Cardiac fibroblast (primary cell): ENCODE measurements around the gene RC3H2.
"Not testable (repeated sequence)": the region's sequence is repeated elsewhere in the genome, so short reads cannot be mapped to it uniquely, and the experiment has no call there.

Experiments used
- DNase-seq, 2 donors: peaks; one replicate each; pipeline versions ENCODE4 v3.0.0 to v3.0.0-alpha.2; 2010; ENCODE audit warnings: low read depth in 2 of 2
- H3K4me3 ChIP-seq, 2 donors: replicated peaks in 1 of 2; 1 replicate in 1 of 2; 2 replicates in 1 of 2; pipeline ENCODE4 v1.5.1; 2011; ENCODE audit warnings: low read depth in 2 of 2, low read length in 2 of 2, mild to moderate bottlenecking in 2 of 2, moderate library complexity in 1 of 2
- CTCF ChIP-seq: IDR thresholded peaks from one replicate; pipeline ENCODE4 v1.5.1; 2011; ENCODE audit warnings: low read depth, mild to moderate bottlenecking, low read length, inconsistent platforms

The RC3H2 gene

DNA sequence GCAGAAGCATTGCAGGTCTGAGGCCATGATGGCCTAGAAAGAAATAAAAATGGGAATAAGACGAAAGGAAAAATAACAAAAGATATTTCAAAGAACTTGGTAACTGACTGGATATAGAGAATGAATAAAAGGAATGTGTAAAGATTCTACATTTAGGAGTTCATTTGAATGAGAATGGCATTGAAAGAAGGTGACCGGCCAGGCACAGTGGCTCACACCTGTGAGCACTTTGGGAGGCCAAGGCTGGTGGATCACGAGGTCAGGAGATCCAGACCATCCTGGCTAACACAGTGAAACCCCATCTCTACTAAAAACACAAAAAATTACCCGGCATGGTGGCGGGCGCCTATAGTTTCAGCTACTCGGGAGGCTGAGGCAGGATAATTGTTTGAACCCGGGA lies 17.6 kb upstream of the RC3H2 start:
- TF ChIP-seq CTCF: no peak
- no peak for DNase-seq

GRCh38 chr9:122918310-122918709 lies 13.2 kb upstream of the RC3H2 start:
- no peak for TF ChIP-seq CTCF
- DNase-seq: no peak
- no peak overlapping the region for H3K4me3 ChIP-seq

More for the DNA sequence above, 17.6 kb upstream of the RC3H2 start:
- H3K4me3 ChIP-seq: no peak overlapping the region

DNA sequence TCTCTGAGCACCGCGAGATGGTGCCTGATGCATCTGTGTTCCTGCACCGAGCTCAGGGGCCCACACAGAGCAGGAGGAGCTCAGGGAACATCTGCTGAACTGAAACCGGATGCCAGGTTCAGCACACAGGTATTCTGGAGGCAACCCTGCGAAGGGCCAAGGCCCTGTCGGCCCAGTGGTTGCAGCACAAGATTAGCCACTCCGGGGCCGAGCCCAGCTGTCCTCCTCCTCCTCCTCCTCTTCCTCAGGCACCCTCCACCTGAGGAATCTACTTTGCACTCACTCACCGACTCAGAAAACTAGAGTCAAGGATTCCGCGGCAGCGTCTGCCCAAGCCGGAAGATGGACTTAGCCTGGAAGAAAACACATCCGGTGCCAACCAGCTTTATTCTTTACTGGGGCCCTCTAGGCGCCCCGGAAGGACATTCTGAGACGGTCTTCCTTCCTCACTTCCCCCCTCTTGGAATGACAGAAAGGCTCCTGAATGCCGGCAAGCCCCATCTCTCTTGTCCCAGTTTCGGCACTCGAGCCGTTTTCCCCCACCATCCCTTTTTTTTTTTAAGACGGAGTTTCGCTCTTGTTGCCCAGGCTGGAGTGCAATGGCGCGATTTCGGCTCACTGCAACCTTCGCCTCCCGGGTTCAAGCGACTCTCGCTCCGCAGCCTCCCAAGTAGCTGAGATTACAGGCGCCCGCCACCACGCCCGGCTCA lies 8.0 kb upstream of the RC3H2 start, which contains the start of gene ZBTB6:
ZBTB6 (minus strand) TSS at position 360 of the 710 bp plus-strand sequence. CDS start 1,251 bp downstream, outside the sequence.
- H3K4me3 ChIP-seq: peak within 1 kb of the TSS; percentile 65 to 67
- peak; percentile 88 to 89 for DNase-seq

GRCh38 chr9:122912671-122912963 lies 7.5 kb upstream of the RC3H2 start:
- DNase-seq: no peak
- TF ChIP-seq CTCF: no peak
- H3K4me3 ChIP-seq: peak overlapping the region; percentile 65 to 67

More for the DNA sequence above, 8.0 kb upstream of the RC3H2 start, which contains the start of gene ZBTB6:
- no peak for TF ChIP-seq CTCF

DNA sequence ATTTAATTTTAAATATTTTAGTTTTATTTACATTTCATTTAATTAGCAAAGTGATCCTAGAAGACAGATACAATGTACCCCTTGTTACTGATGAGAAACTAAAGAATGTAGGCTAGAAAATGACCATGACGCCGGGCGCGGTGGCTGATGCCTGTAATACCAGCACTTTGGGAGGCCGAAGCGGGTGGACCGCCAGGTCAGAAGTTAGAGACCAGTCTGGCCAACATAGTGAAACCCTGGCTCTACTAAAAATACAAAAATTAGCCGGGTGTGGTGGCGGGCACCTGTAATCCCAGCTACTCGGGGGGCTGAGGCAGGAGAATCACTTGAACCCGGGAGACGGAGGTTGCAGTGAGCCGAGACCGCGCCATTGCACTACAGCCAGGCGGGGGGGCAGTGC lies 963 bp upstream of the RC3H2 start:
- not testable (repeated sequence) for DNase-seq, H3K4me3 ChIP-seq

DNA sequence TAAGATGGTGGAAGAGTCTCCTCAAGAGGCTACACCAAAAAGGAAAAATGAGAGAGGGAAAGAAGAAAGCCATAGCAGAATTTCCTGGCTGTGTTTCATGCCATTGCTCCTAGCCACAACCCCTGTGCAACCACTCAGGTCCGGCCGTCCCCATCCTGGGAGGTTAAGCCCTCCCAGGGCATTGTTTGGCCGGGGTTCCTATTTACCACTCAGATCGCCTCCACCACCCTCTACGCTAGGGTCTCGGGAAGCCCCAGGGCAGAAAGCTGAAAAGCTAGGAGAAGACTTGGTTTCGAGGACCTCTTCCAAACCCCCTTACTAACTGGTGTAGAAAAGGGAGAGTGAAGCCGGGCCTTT lies 715 bp downstream of the RC3H2 start:
- DNase-seq: peak; percentile 47 to 57
- TF ChIP-seq CTCF: no peak
- peak overlapping the region; percentile 77 to 83 for H3K4me3 ChIP-seq

GRCh38 chr9:122900791-122901190 lies 4.4 kb downstream of the RC3H2 start:
- peak; percentile 32 to 53 for DNase-seq
- TF ChIP-seq CTCF: no peak
- peak overlapping the region in 1 of 2 donors; percentile 2 for H3K4me3 ChIP-seq
